CD8-positive, alpha-beta memory T cell (primary cell): ENCODE data around the gene ADRA2B. TPM values are rescaled to one million over a fixed set of nuclear protein-coding genes. Genes with fewer than 3 reads are reported as not detected.

Source experiments
- CTCF ChIA-PET: fragments of 350-600 bp; sonication (Branson Sonifier 250); formaldehyde crosslinking; loops from one replicate; lab custom pipeline; 2021; ENCODE audit warnings: antibody characterized with exemption; lab: Charles Lee
- POLR2A ChIA-PET: fragments of 350-600 bp; sonication (Branson Sonifier 250); formaldehyde crosslinking; loops from one replicate; lab custom pipeline; 2021; ENCODE audit warnings: antibody characterized with exemption; lab: Charles Lee
- DNase-seq, 5 donors: peaks; one replicate each; pipeline versions ENCODE4 v3.0.0 to v3.0.0-alpha.2; 2020 to 2022; ENCODE audit warnings: mixed read lengths in 1 of 5
- H3K27ac ChIP-seq: one replicate; pipeline ENCODE4 v1.7.0; 2013; ENCODE audit warnings: low read depth, mild to moderate bottlenecking, low read length, moderate library complexity
- H3K27me3 ChIP-seq: 2 replicates; pipeline ENCODE4 v1.7.0; 2013; ENCODE audit warnings: low read length, mild to moderate bottlenecking; ENCODE audit not compliant: insufficient read depth, poor library complexity, severe bottlenecking
- H3K36me3 ChIP-seq: 2 replicates; pipeline ENCODE4 v1.7.0; 2013; ENCODE audit warnings: mild to moderate bottlenecking, low read length, moderate library complexity; ENCODE audit not compliant: insufficient read depth
- H3K4me1 ChIP-seq: 2 replicates; pipeline ENCODE4 v1.7.0; 2013; ENCODE audit warnings: mild to moderate bottlenecking, low read length, moderate library complexity; ENCODE audit not compliant: insufficient read depth
- H3K4me3 ChIP-seq: 2 replicates; pipeline ENCODE4 v1.7.0; 2013; ENCODE audit warnings: mild to moderate bottlenecking, low read length
- H3K9me3 ChIP-seq: 2 replicates; pipeline ENCODE4 v1.7.0; 2013; ENCODE audit warnings: mild to moderate bottlenecking, low read length
- H3K27ac Mint-ChIP-seq, 8 donors: one replicate each; pipeline ENCODE4 v1.8.0; 2020 to 2021; ENCODE audit warnings: mixed read lengths in 8 of 8, mild to moderate bottlenecking in 6 of 8, inconsistent platforms in 3 of 8, moderate library complexity in 3 of 8
- H3K27me3 Mint-ChIP-seq, 2 donors: one replicate each; pipeline ENCODE4 v1.8.0; 2020 to 2021; ENCODE audit warnings: mixed read lengths in 2 of 2, mild to moderate bottlenecking in 1 of 2, moderate library complexity in 1 of 2
- H3K36me3 Mint-ChIP-seq, 3 donors: one replicate each; pipeline ENCODE4 v1.8.0; 2020 to 2021; ENCODE audit warnings: mixed read lengths in 3 of 3, inconsistent platforms in 1 of 3, mild to moderate bottlenecking in 1 of 3
- H3K4me1 Mint-ChIP-seq, 3 donors: one replicate each; pipeline ENCODE4 v1.8.0; 2020 to 2021; ENCODE audit warnings: mixed read lengths in 3 of 3, inconsistent platforms in 1 of 3, mild to moderate bottlenecking in 1 of 3
- H3K4me3 Mint-ChIP-seq, 7 donors: one replicate each; pipeline ENCODE4 v1.8.0; 2020 to 2021; ENCODE audit warnings: mixed read lengths in 7 of 7, mild to moderate bottlenecking in 6 of 7, moderate library complexity in 4 of 7, inconsistent platforms in 2 of 7
- H3K9me3 Mint-ChIP-seq, 5 donors: one replicate each; pipeline ENCODE4 v1.8.0; 2020 to 2022; ENCODE audit warnings: mixed read lengths in 5 of 5, mild to moderate bottlenecking in 3 of 5, moderate library complexity in 2 of 5, inconsistent platforms in 1 of 5
- polyA plus RNA-seq: library from polyadenylated mRNA; unstranded; fragments of 300-500 nt; fragmentation: Illumina TruSeq; gene quantifications from one replicate; pipeline ENCODE4 v1.2.3, GENCODE V29; 2021
- total RNA-seq, 2 experiments: library from RNA; stranded (reverse); gene quantifications; one replicate each; pipeline ENCODE4 v1.2.3, GENCODE V29; 2021

ADRA2B gene
- total and polyA plus RNA-seq, 3 experiments from 2014 or later: 0.07 to 0.24 TPM; not detected in 1

DNA sequence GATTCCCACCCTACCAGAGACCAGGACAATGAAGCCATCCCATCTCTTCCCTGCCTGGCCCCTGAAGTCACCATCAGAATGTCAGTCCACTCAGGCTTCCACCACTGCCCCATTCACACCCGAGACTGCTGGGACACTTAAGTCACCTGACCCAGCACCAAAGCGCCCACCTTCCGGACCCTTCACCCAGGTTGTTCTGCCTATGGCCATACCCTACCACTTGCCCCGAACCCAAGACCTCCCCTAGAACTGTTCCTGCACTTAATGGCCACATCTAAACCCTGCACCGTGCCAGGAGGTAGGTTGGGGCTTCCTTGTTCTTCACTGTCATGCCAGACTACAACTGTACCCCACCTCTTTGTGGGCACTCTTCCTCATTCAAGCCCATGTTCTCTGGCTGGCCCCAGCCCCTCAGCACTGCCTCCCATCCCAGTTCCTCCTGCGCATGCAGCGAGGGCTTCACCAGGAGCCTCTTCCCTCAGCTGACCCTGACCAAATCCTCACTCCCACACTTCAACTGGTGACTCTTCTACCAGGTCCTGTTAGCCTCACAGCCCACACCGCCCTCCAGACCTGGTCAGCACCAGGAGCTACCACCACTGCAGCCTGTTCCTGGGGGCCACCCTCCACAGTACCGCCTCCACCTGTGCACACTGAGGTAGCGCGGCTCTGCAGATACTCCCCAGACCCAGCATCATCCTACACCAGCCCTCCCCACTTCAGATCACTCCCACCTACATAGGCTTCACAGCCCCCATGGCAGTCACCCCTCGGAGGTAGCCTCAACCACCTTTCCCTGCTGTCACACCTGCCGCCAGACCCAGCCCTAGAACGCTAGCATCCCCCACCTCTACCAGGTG, 8.3 kb upstream of the ADRA2B start:
- POLR2A ChIA-PET: no interaction called here
- Histone ChIP-seq H3K4me1 (no peaks in the 10 kb centered on the region), H3K27me3 (no peaks in the 10 kb centered on the region), H3K4me3 (no peak overlapping the region), H3K36me3 (no peaks in the 10 kb centered on the region), H3K9me3 (no peaks in the 10 kb centered on the region), H3K27ac (no peak overlapping the region)
- peaks cover 0 to 26% (median 0%) of the 10 kb centered on the region in 3 donors for H3K4me1 Mint-ChIP-seq
- no peak overlapping the region for H3K4me3 Mint-ChIP-seq
- CTCF ChIA-PET: interaction anchor here (1.2 to 2.1 kb wide), 2 partner anchors 14 to 50 kb away, joined by 3 to 7 read pairs; partner anchors contain the start of gene ASTL
- DNase-seq: no peak
- H3K9me3 Mint-ChIP-seq: no peaks in the 10 kb centered on the region
- H3K27ac Mint-ChIP-seq: peak overlapping the region in 2 of 8 donors; percentile 47 to 93
- peaks cover 13 to 15% of the 10 kb centered on the region in 2 donors for H3K27me3 Mint-ChIP-seq
- H3K36me3 Mint-ChIP-seq: peaks cover 19 to 56% (median 25%) of the 10 kb centered on the region in 3 donors

DNA sequence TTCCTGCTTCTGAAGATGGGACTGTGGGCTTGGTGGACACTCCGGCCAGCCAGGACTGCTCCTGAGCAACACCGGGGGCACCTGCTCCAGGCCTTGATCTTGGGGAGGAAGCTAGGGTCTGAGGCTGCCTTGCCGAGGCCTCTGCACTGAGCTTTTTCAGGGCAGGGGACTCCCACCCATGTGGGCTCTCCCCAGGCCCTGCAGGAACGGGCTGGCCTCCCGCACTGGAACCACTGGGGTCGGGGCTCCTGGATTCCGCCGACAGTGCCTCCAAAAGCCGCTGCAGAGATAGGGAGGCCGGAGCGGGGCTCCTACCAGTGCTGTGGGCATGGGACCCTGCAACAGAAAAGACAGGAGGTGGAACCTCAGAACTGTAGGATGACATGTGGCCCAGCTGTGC, 7.6 kb upstream of the ADRA2B start:
- H3K36me3 Mint-ChIP-seq: peaks cover 15 to 52% (median 25%) of the 10 kb centered on the region in 3 donors
- no peaks in the 10 kb centered on the region for H3K9me3 ChIP-seq
- no peak overlapping the region for H3K4me3 Mint-ChIP-seq

DNA sequence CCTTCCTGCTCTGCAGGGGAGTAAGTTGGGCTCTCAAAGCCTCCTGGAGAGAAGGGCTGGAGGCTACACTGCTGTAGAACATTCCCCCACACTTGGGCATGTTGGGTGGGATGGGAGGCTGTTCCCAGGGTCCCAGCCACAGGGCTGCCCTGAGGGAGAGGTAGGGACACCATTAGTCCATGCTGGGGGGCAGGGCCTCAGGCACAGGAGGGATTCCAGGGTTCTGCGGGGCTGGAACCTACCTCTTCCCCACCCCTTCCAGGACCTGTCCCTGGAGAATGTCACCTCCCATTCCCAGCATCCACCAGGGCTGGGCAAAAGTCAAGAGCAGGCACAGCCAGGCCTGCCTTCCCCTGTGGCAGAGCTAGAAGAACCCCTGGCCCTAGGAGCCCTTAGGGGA, 6.9 kb upstream of the ADRA2B start:
- Histone ChIP-seq H3K27me3 (no peaks in the 10 kb centered on the region), H3K9me3 (no peaks in the 10 kb centered on the region), H3K4me3 (no peak overlapping the region), H3K27ac (no peak overlapping the region), H3K36me3 (no peaks in the 10 kb centered on the region), H3K4me1 (no peaks in the 10 kb centered on the region)
- Mint-ChIP-seq H3K9me3 (no peaks in the 10 kb centered on the region), H3K4me3 (no peak overlapping the region), H3K27ac (no peak overlapping the region), H3K36me3 (peaks cover 13 to 46% (median 25%) of the 10 kb centered on the region in 3 donors), H3K27me3 (peaks cover 17 to 19% of the 10 kb centered on the region in 2 donors), H3K4me1 (peaks cover 0 to 21% (median 0%) of the 10 kb centered on the region in 3 donors)
- CTCF ChIA-PET: interaction anchor here (1.0 to 2.1 kb wide), 4 partner anchors 10 to 109 kb away, joined by 3 to 7 read pairs (median 4); partner anchors contain the start of gene ASTL
- POLR2A ChIA-PET: interaction anchor here (1.7 kb wide), 1 partner anchor 52 kb away, joined by 7 read pairs; no protein-coding TSS in a partner anchor
- DNase-seq: no peak

More for the DNA sequence above, 7.6 kb upstream of the ADRA2B start:
- H3K4me1 ChIP-seq: no peaks in the 10 kb centered on the region
- POLR2A ChIA-PET: interaction anchor here (1.7 kb wide), 1 partner anchor 51 kb away, joined by 7 read pairs; no protein-coding TSS in a partner anchor
- no peak overlapping the region for H3K27ac ChIP-seq
- no peaks in the 10 kb centered on the region for H3K36me3 ChIP-seq
- H3K4me1 Mint-ChIP-seq: peaks cover 0 to 21% (median 0%) of the 10 kb centered on the region in 3 donors
- H3K27me3 Mint-ChIP-seq: peaks cover 15 to 17% of the 10 kb centered on the region in 2 donors
- DNase-seq: no peak
- H3K27ac Mint-ChIP-seq: no peak overlapping the region
- H3K27me3 ChIP-seq: no peaks in the 10 kb centered on the region
- CTCF ChIA-PET: interaction anchor here (1.0 to 2.1 kb wide), 3 partner anchors 15 to 110 kb away, joined by 3 to 7 read pairs (median 5); partner anchors contain the start of gene ASTL
- no peaks in the 10 kb centered on the region for H3K9me3 Mint-ChIP-seq
- H3K4me3 ChIP-seq: no peak overlapping the region

DNA sequence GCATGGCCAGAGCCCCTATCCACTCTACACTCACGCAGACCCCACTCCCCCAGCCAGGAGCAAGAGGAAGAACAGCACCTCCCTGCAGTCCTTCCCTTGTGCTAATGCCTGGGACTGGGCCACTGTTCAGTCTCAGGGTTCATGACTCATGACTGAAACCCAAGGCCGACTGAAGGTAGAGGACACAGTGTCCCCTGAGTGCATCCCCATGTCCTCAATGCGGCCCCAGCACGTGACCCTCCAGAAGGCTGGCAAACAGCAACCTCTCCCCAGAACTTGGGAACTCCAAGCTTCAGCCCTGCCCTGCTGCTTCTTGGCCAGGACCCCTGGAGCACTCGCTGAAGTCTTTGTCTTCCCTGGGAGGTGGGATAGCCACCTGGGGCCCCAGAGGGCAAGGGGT, 6.0 kb upstream of the ADRA2B start:
- H3K9me3 ChIP-seq: no peaks in the 10 kb centered on the region
- H3K4me1 ChIP-seq: peaks cover 3% of the 10 kb centered on the region
- no peaks in the 10 kb centered on the region for H3K36me3 ChIP-seq
- Mint-ChIP-seq H3K4me1 (peaks cover 2 to 27% (median 4%) of the 10 kb centered on the region in 3 donors), H3K36me3 (peaks cover 13 to 39% (median 23%) of the 10 kb centered on the region in 3 donors), H3K9me3 (no peaks in the 10 kb centered on the region), H3K4me3 (no peak overlapping the region), H3K27me3 (peaks cover 17 to 19% of the 10 kb centered on the region in 2 donors), H3K27ac (peak overlapping the region in 1 of 8 donors; percentile 89)
- H3K27ac ChIP-seq: no peak overlapping the region
- H3K27me3 ChIP-seq: no peaks in the 10 kb centered on the region
- no peak for DNase-seq
- POLR2A ChIA-PET: interaction anchor here (1.7 kb wide), 1 partner anchor 53 kb away, joined by 7 read pairs; no protein-coding TSS in a partner anchor
- CTCF ChIA-PET: interaction anchor here (1.3 kb wide), 1 partner anchor 9 kb away, joined by 3 read pairs; no protein-coding TSS in a partner anchor
- H3K4me3 ChIP-seq: no peak overlapping the region

DNA sequence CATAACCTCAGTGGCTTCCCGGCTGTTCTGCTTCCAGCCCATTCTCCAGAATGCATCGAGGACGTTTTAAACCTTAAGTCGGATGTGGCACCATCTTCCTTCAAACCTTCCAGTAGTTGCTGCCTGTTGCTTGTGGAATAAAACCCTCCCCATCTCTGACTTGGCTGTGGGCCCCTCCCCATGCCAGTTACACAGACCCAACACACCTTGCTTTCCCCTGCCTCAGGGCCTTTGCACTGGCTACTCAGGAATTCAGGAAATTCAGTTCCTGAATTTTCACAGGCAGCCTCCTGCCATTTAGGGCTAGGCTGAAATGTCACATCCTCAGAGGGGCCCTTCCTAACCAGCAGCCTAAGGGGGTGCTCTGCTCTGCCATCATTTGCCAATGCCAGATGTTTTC, 5.0 kb upstream of the ADRA2B start:
- H3K27ac Mint-ChIP-seq: peak overlapping the region in 2 of 8 donors; percentile 35 to 74
- Histone ChIP-seq H3K4me3 (no peak overlapping the region), H3K9me3 (no peaks in the 10 kb centered on the region), H3K36me3 (no peaks in the 10 kb centered on the region), H3K4me1 (peaks cover 7% of the 10 kb centered on the region), H3K27ac (no peak overlapping the region), H3K27me3 (no peaks in the 10 kb centered on the region)
- H3K4me1 Mint-ChIP-seq: peaks cover 5 to 28% (median 6%) of the 10 kb centered on the region in 3 donors
- peak overlapping the region in 1 of 7 donors; percentile 16 for H3K4me3 Mint-ChIP-seq
- DNase-seq: no peak
- POLR2A ChIA-PET: interaction anchor here (0.7 kb wide), 1 partner anchor 768 kb away, joined by 3 read pairs; no protein-coding TSS in a partner anchor
- H3K36me3 Mint-ChIP-seq: peaks cover 10 to 31% (median 17%) of the 10 kb centered on the region in 3 donors
- peaks cover 17 to 19% of the 10 kb centered on the region in 2 donors for H3K27me3 Mint-ChIP-seq
- no peaks in the 10 kb centered on the region for H3K9me3 Mint-ChIP-seq
- CTCF ChIA-PET: no interaction called here

DNA sequence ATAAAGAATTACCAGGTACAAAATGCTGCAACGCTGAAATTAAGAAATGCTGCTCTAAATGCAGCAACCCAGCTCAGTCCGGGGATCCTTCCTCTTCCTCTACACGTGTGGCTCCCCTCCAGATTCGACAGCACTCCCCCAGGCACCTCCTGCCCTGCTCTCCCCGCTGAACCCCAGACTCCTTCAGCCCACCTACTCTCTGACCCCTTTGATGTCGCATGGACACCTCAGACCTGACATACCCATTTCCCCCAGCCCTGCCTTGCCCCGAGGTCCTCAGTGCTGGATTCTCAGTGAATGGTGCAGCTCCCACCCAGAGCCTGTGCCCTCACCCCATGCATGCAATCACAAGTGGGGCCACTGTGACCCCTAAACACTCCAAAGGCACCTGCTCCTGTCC, 4.6 kb upstream of the ADRA2B start:
- no peak overlapping the region for H3K4me3 ChIP-seq
- H3K27ac Mint-ChIP-seq: peak overlapping the region in 1 of 8 donors; percentile 8
- CTCF ChIA-PET: no interaction called here

DNA sequence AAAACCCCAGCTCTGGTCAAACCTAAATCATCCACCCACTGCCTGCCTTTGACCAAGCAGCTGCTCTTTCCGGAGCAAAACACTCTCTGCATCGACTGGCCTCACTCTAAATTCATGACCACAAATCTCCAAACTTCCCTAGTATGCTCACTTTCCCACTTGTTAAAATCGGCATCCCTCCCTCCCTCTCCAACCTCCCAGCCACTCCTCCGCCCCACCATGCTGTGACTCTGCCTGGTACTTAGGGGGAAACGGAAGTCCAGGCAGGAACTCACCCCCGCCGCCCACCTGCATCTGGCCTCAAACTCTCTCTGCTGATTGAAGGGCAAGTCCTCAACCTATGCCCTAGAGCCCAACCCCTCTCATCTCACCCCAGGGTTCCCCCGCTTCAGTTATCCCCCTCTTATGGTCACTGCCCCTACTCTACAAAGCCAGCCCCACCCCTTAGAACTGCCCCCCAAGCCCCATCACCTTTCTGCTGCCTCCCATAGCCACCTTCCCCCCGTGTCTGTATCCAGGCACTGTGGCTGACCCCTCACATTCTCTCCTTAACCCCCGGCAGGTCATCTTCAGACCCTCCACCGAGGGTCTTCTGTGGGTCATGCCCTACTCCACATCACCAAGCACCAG, 3.8 kb upstream of the ADRA2B start:
- POLR2A ChIA-PET: no interaction called here
- H3K27ac ChIP-seq: no peak overlapping the region
- peaks cover 3 to 19% (median 7%) of the 10 kb centered on the region in 3 donors for H3K36me3 Mint-ChIP-seq
- no peaks in the 10 kb centered on the region for H3K9me3 ChIP-seq
- H3K4me1 ChIP-seq: peaks cover 7% of the 10 kb centered on the region
- peak overlapping the region in 2 of 7 donors; percentile 11 to 78 for H3K4me3 Mint-ChIP-seq
- H3K27me3 Mint-ChIP-seq: peaks cover 17 to 19% of the 10 kb centered on the region in 2 donors
- no peaks in the 10 kb centered on the region for H3K27me3 ChIP-seq
- CTCF ChIA-PET: no interaction called here
- peaks cover 9 to 35% (median 11%) of the 10 kb centered on the region in 3 donors for H3K4me1 Mint-ChIP-seq
- peaks cover 0 to 2% (median 0%) of the 10 kb centered on the region in 5 donors for H3K9me3 Mint-ChIP-seq
- DNase-seq: peak in 1 of 5 donors; percentile 45
- no peaks in the 10 kb centered on the region for H3K36me3 ChIP-seq
- no peak overlapping the region for H3K4me3 ChIP-seq
- peak overlapping the region in 1 of 8 donors; percentile 54 for H3K27ac Mint-ChIP-seq

More for the DNA sequence above, 4.6 kb upstream of the ADRA2B start:
- POLR2A ChIA-PET: no interaction called here
- H3K27me3 ChIP-seq: no peaks in the 10 kb centered on the region
- no peak overlapping the region for H3K27ac ChIP-seq
- Mint-ChIP-seq H3K36me3 (peaks cover 7 to 27% (median 13%) of the 10 kb centered on the region in 3 donors), H3K27me3 (peaks cover 17 to 19% of the 10 kb centered on the region in 2 donors), H3K9me3 (no peaks in the 10 kb centered on the region), H3K4me3 (peak overlapping the region in 1 of 7 donors; percentile 16), H3K4me1 (peaks cover 5 to 28% (median 6%) of the 10 kb centered on the region in 3 donors)
- no peaks in the 10 kb centered on the region for H3K36me3 ChIP-seq
- no peaks in the 10 kb centered on the region for H3K9me3 ChIP-seq
- peaks cover 7% of the 10 kb centered on the region for H3K4me1 ChIP-seq
- no peak for DNase-seq
